Measurements from ENCODE around the gene LRIT2.

The LRIT2 gene

GRCh38 chr10:84243759-84244158 lies 18.4 kb upstream of the LRIT2 start:
- DNase-seq (ENCODE audit: low read depth in 2 of 2, low spot score in 1 of 2) = no peak

- DNase-seq (ENCODE audit: low read depth in 2 of 2, low spot score in 1 of 2) = no peak
Measured at GRCh38 chr10:84241185-84241790, 15.9 kb upstream of the LRIT2 start, which contains the start of gene LRIT1. LRIT1 (minus strand) TSS chr10:84241546; CDS start chr10:84241439, 107 bp downstream.

GRCh38 chr10:84238909-84239308 lies 13.6 kb upstream of the LRIT2 start:
- DNase-seq (ENCODE audit: low read depth in 2 of 2, low spot score in 1 of 2) = no peak

- DNase-seq (ENCODE audit: low read depth in 2 of 2, low spot score in 1 of 2) = no peak
Measured at GRCh38 chr10:84237199-84238051, 12.1 kb upstream of the LRIT2 start.

GRCh38 chr10:84236807-84237198 lies 11.5 kb upstream of the LRIT2 start:
- DNase-seq (ENCODE audit: low read depth in 2 of 2, low spot score in 1 of 2) = no peak

- no peak for DNase-seq (ENCODE audit: low read depth in 2 of 2, low spot score in 1 of 2)
Measured at GRCh38 chr10:84235096-84235495, 9.8 kb upstream of the LRIT2 start.

GRCh38 chr10:84234479-84234878 lies 9.1 kb upstream of the LRIT2 start:
- no peak for DNase-seq (ENCODE audit: low read depth in 2 of 2, low spot score in 1 of 2)

GRCh38 chr10:84233940-84234339 lies 8.6 kb upstream of the LRIT2 start:
- DNase-seq (ENCODE audit: low read depth in 2 of 2, low spot score in 1 of 2) = no peak

GRCh38 chr10:84232376-84232775 lies 7.0 kb upstream of the LRIT2 start:
- no peak for DNase-seq (ENCODE audit: low read depth in 2 of 2, low spot score in 1 of 2)

- DNase-seq (ENCODE audit: low read depth in 2 of 2, low spot score in 1 of 2) = no peak
Measured at GRCh38 chr10:84230359-84230758, 5.0 kb upstream of the LRIT2 start.

- no peak for DNase-seq (ENCODE audit: low read depth in 2 of 2, low spot score in 1 of 2)
Measured at GRCh38 chr10:84227810-84228209, 2.5 kb upstream of the LRIT2 start.

GRCh38 chr10:84226616-84227015 lies 1.3 kb upstream of the LRIT2 start:
- no peak for DNase-seq (ENCODE audit: low read depth in 2 of 2, low spot score in 1 of 2)

GRCh38 chr10:84224411-84225028 lies 824 bp downstream of the LRIT2 start:
- no peak for DNase-seq (ENCODE audit: low read depth in 2 of 2, low spot score in 1 of 2)

GRCh38 chr10:84221916-84222315 lies 3.4 kb downstream of the LRIT2 start:
- no peak for DNase-seq (ENCODE audit: low read depth in 2 of 2, low spot score in 1 of 2)

- no peak for DNase-seq (ENCODE audit: low read depth in 2 of 2, low spot score in 1 of 2)
Measured at GRCh38 chr10:84217746-84218145, 7.6 kb downstream of the LRIT2 start.

GRCh38 chr10:84216834-84217233 lies 8.5 kb downstream of the LRIT2 start:
- no peak for DNase-seq (ENCODE audit: low read depth in 2 of 2, low spot score in 1 of 2)

- DNase-seq (ENCODE audit: low read depth in 2 of 2, low spot score in 1 of 2) = no peak
Measured at GRCh38 chr10:84214612-84215235, 10.6 kb downstream of the LRIT2 start.

GRCh38 chr10:84214046-84214572 lies 11.2 kb downstream of the LRIT2 start:
- DNase-seq (ENCODE audit: low read depth in 2 of 2, low spot score in 1 of 2) = no peak

- no peak for DNase-seq (ENCODE audit: low read depth in 2 of 2, low spot score in 1 of 2)
Measured at GRCh38 chr10:84213076-84213475, 12.3 kb downstream of the LRIT2 start.

GRCh38 chr10:84212014-84212413 lies 13.3 kb downstream of the LRIT2 start:
- DNase-seq (ENCODE audit: low read depth in 2 of 2, low spot score in 1 of 2) = no peak

- no peak for DNase-seq (ENCODE audit: low read depth in 2 of 2, low spot score in 1 of 2)
Measured at GRCh38 chr10:84211566-84211965, 13.8 kb downstream of the LRIT2 start.
